ENCODE results near the gene NKIRAS2.

Gene NKIRAS2

GRCh38 chr17:42051645-42052044, 31.8 kb downstream of the NKIRAS2 start:
- in situ Hi-C loops (cut with HindIII; ENCODE audit: low sequenced_read_pairs) = no loop called here
- no peak overlapping the region for H3K4me3 ChIP-seq (ENCODE audit: low read depth, low read length)
- DNase-seq (ENCODE audit: low read depth) = no peak
- no peak for TF ChIP-seq CTCF (IDR thresholded peaks at IDR 0.05; ENCODE audit: low read depth, low read length, missing control alignments)

- no peak overlapping the region for H3K4me3 ChIP-seq (ENCODE audit: low read depth, low read length)
- TF ChIP-seq CTCF (IDR thresholded peaks at IDR 0.05; ENCODE audit: low read depth, low read length, missing control alignments) = no peak
- no peak for DNase-seq (ENCODE audit: low read depth)
- in situ Hi-C loops (cut with HindIII; ENCODE audit: low sequenced_read_pairs) = no loop called here
These were observed 32.5 kb downstream of the NKIRAS2 start for GRCh38 chr17:42052346-42052877.

- TF ChIP-seq CTCF (IDR thresholded peaks at IDR 0.05; ENCODE audit: low read depth, low read length, missing control alignments) = no peak
- in situ Hi-C loops (cut with HindIII; ENCODE audit: low sequenced_read_pairs) = no loop called here
- no peak for DNase-seq (ENCODE audit: low read depth)
- no peak overlapping the region for H3K4me3 ChIP-seq (ENCODE audit: low read depth, low read length)
These were observed 34.0 kb downstream of the NKIRAS2 start for GRCh38 chr17:42053731-42054500.

- no peak overlapping the region for H3K4me3 ChIP-seq (ENCODE audit: low read depth, low read length)
- in situ Hi-C loops (cut with HindIII; ENCODE audit: low sequenced_read_pairs) = no loop called here
- no peak for TF ChIP-seq CTCF (IDR thresholded peaks at IDR 0.05; ENCODE audit: low read depth, low read length, missing control alignments)
- DNase-seq (ENCODE audit: low read depth) = no peak
These were observed 35.1 kb downstream of the NKIRAS2 start for GRCh38 chr17:42055027-42055426.

- in situ Hi-C loops (cut with HindIII; ENCODE audit: low sequenced_read_pairs) = no loop called here
- no peak for TF ChIP-seq CTCF (IDR thresholded peaks at IDR 0.05; ENCODE audit: low read depth, low read length, missing control alignments)
- H3K4me3 ChIP-seq (ENCODE audit: low read depth, low read length) = no peak overlapping the region
- DNase-seq (ENCODE audit: low read depth) = no peak
These were observed 35.6 kb downstream of the NKIRAS2 start for GRCh38 chr17:42055496-42055895.

- DNase-seq (ENCODE audit: low read depth) = no peak
- H3K4me3 ChIP-seq (ENCODE audit: low read depth, low read length) = no peak overlapping the region
- TF ChIP-seq CTCF (IDR thresholded peaks at IDR 0.05; ENCODE audit: low read depth, low read length, missing control alignments) = no peak
- in situ Hi-C loops (cut with HindIII; ENCODE audit: low sequenced_read_pairs) = no loop called here
These were observed 36.7 kb downstream of the NKIRAS2 start for GRCh38 chr17:42056635-42057034.
